ENCODE data around the gene VPS29.
"Not testable (repeated sequence)": the region's sequence is repeated elsewhere in the genome, so short reads cannot be mapped to it uniquely, and the experiment has no call there.

The VPS29 gene

DNA sequence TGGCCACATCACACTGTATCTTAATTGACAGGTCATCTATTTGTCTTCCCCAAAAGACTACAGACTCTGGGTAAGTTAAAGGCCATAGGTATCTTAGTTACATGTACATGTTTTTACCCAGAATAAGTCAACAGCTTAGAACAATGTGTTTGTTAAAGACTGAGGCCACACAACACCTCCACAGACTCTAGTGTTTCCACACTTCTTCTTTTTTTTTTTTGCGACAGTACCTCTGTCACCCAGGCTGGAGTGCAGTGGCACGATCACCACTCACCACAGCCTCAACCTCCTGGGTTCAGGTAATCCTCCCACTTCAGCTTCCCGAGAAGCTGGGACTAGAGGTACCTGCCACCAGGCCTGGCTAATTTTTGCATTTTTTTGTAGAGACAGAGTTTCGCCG, 35.1 kb downstream of the VPS29 start:
- no peak for TF ChIP-seq CTCF (IDR thresholded peaks at IDR 0.05; ENCODE audit: low read depth, low read length)
- Histone ChIP-seq H3K9me3 (ENCODE audit: severe bottlenecking) (no peaks in the 10 kb centered on the region), H3K27ac (no peak overlapping the region), H3K36me3 (peaks cover 26% of the 10 kb centered on the region), H3K27me3 (ENCODE audit: insufficient read depth, low read depth, severe bottlenecking) (no peaks in the 10 kb centered on the region), H3K4me3 (ENCODE audit: low read depth, low read length) (peak overlapping the region; percentile 99; the same call in 1 of the 2 replicates)
- no peak for DNase-seq

- not testable (repeated sequence) for H3K4me3 ChIP-seq (ENCODE audit: low read depth, low read length); H3K9me3 ChIP-seq (ENCODE audit: severe bottlenecking); H3K27ac ChIP-seq; H3K27me3 ChIP-seq (ENCODE audit: insufficient read depth, low read depth, severe bottlenecking); DNase-seq
- peaks cover 30% of the 10 kb centered on the region for H3K36me3 ChIP-seq
Observed at GRCh38 chr12:110465765-110466164, 36.1 kb downstream of the VPS29 start.

- H3K27me3 ChIP-seq (ENCODE audit: insufficient read depth, low read depth, severe bottlenecking), result no peaks in the 10 kb centered on the region
- peaks cover 38% of the 10 kb centered on the region for H3K36me3 ChIP-seq
- TF ChIP-seq CTCF (IDR thresholded peaks at IDR 0.05; ENCODE audit: low read depth, low read length), result no peak
- no peak overlapping the region for H3K27ac ChIP-seq
- H3K4me3 ChIP-seq (ENCODE audit: low read depth, low read length), result no peak overlapping the region
- DNase-seq, result no peak
- no peaks in the 10 kb centered on the region for H3K9me3 ChIP-seq (ENCODE audit: severe bottlenecking)
Observed at GRCh38 chr12:110465024-110465423, 36.9 kb downstream of the VPS29 start.

DNA sequence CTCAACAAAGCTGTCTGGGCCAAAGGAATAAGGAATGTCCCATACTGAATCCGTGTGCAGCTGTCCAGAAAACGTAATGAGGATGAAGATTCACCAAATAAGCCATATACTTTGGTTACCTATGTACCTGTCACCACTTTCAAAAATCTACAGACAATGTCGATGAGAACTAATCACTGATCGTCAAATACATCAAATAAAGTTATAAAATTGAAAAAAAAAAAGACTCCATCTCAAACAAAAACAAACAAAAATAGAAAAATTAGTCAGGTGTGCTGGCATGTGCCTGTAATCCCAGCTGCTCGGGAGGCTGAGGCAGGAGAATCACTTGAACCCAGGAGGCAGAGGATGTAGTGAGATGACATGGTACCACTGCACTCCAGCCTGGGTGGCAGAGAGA, 40.7 kb downstream of the VPS29 start:
- not testable (repeated sequence) for H3K9me3 ChIP-seq (ENCODE audit: severe bottlenecking); H3K4me3 ChIP-seq (ENCODE audit: low read depth, low read length); H3K27ac ChIP-seq; H3K27me3 ChIP-seq (ENCODE audit: insufficient read depth, low read depth, severe bottlenecking); DNase-seq
- H3K36me3 ChIP-seq, result peaks cover 65% of the 10 kb centered on the region

- Histone ChIP-seq H3K27me3 (ENCODE audit: insufficient read depth, low read depth, severe bottlenecking) (no peaks in the 10 kb centered on the region), H3K27ac (no peak overlapping the region), H3K4me3 (ENCODE audit: low read depth, low read length) (no peak overlapping the region), H3K36me3 (peaks cover 68% of the 10 kb centered on the region), H3K9me3 (ENCODE audit: severe bottlenecking) (no peaks in the 10 kb centered on the region)
- no peak for TF ChIP-seq CTCF (IDR thresholded peaks at IDR 0.05; ENCODE audit: low read depth, low read length)
- no peak for DNase-seq
Observed at GRCh38 chr12:110458756-110459155, 43.2 kb downstream of the VPS29 start.

GRCh38 chr12:110453569-110454296, 48.2 kb downstream of the VPS29 start:
- Histone ChIP-seq H3K36me3 (peaks cover 46% of the 10 kb centered on the region), H3K27me3 (ENCODE audit: insufficient read depth, low read depth, severe bottlenecking) (no peaks in the 10 kb centered on the region), H3K4me3 (ENCODE audit: low read depth, low read length) (no peak overlapping the region), H3K27ac (no peak overlapping the region), H3K9me3 (ENCODE audit: severe bottlenecking) (no peaks in the 10 kb centered on the region)
- no peak for TF ChIP-seq CTCF (IDR thresholded peaks at IDR 0.05; ENCODE audit: low read depth, low read length)
- DNase-seq, result no peak

DNA sequence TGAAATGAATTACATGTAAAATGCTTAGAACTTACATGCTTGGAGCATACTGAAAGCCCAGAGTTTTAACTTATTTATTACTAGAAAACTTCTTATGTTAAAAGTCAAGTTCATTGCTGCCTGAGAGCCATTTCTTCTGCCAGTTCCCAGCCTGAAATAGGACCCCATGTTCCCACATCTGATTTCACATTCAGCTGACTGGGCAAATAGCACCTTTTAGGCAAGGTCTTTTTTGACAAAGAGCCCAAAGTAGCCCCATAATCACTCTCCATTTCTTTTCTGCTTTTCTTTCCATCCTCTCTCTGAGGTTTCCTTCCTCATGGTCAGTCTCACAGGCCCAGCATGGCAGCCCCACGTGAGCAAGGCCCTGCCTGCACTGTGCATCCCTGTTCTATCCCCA, 50.6 kb downstream of the VPS29 start:
- H3K4me3 ChIP-seq (ENCODE audit: low read depth, low read length), result no peak overlapping the region
- peaks cover 38% of the 10 kb centered on the region for H3K36me3 ChIP-seq
- no peaks in the 10 kb centered on the region for H3K9me3 ChIP-seq (ENCODE audit: severe bottlenecking)
- H3K27me3 ChIP-seq (ENCODE audit: insufficient read depth, low read depth, severe bottlenecking), result no peaks in the 10 kb centered on the region
- no peak overlapping the region for H3K27ac ChIP-seq
- TF ChIP-seq CTCF (IDR thresholded peaks at IDR 0.05; ENCODE audit: low read depth, low read length), result no peak
- DNase-seq, result no peak
